CD4-positive, alpha-beta memory T cell (primary cell): ENCODE data around the gene GM2A. TPM values are rescaled to one million over a fixed set of nuclear protein-coding genes. Genes with fewer than 3 reads are reported as not detected.

Experiments
- CTCF ChIA-PET: fragments of 350-600 bp; sonication (Branson Sonifier 250); formaldehyde crosslinking; loops from one replicate; lab custom pipeline; 2021; ENCODE audit warnings: inconsistent platforms; ENCODE audit not compliant: partially characterized antibody; lab: Charles Lee
- POLR2A ChIA-PET: fragments of 350-600 bp; sonication (Branson Sonifier 250); formaldehyde crosslinking; loops from one replicate; lab custom pipeline; 2021; ENCODE audit not compliant: partially characterized antibody; lab: Charles Lee
- DNase-seq, 5 donors: peaks; one replicate each; pipeline versions ENCODE4 v3.0.0 to v3.0.0-alpha.2; 2020 to 2022; ENCODE audit warnings: mixed read lengths in 1 of 5
- H3K27ac ChIP-seq: one replicate; pipeline ENCODE4 v1.7.0; 2013; ENCODE audit warnings: low read depth, low read length
- H3K27me3 ChIP-seq: 2 replicates; pipeline ENCODE4 v1.7.0; 2013; ENCODE audit warnings: mild to moderate bottlenecking, low read length, moderate library complexity; ENCODE audit not compliant: insufficient read depth
- H3K36me3 ChIP-seq: 2 replicates; pipeline ENCODE4 v1.7.0; 2013; ENCODE audit warnings: mild to moderate bottlenecking, low read length, moderate library complexity; ENCODE audit not compliant: insufficient read depth
- H3K4me1 ChIP-seq: 2 replicates; pipeline ENCODE4 v1.7.0; 2013; ENCODE audit warnings: mild to moderate bottlenecking, low read length, moderate library complexity; ENCODE audit not compliant: insufficient read depth
- H3K4me3 ChIP-seq, 2 donors: one replicate each; pipeline ENCODE4 v1.7.0; 2013; ENCODE audit warnings: low read length in 2 of 2, mild to moderate bottlenecking in 1 of 2
- H3K9me3 ChIP-seq, 2 donors: one replicate each; pipeline ENCODE4 v1.7.0; 2013; ENCODE audit warnings: low read length in 2 of 2, control low read depth in 1 of 2; ENCODE audit not compliant: control insufficient read depth in 1 of 2
- H3K27ac Mint-ChIP-seq, 7 donors: one replicate each; pipeline ENCODE4 v1.8.0; 2020 to 2021; ENCODE audit warnings: mixed read lengths in 7 of 7, mild to moderate bottlenecking in 6 of 7, inconsistent platforms in 3 of 7, moderate library complexity in 3 of 7
- H3K27me3 Mint-ChIP-seq, 2 donors: one replicate each; pipeline ENCODE4 v1.8.0; 2020 to 2021; ENCODE audit warnings: mixed read lengths in 2 of 2
- H3K36me3 Mint-ChIP-seq, 2 donors: one replicate each; pipeline ENCODE4 v1.8.0; 2020 to 2021; ENCODE audit warnings: mixed read lengths in 2 of 2, inconsistent platforms in 1 of 2, mild to moderate bottlenecking in 1 of 2
- H3K4me1 Mint-ChIP-seq, 4 donors: one replicate each; pipeline ENCODE4 v1.8.0; 2020 to 2021; ENCODE audit warnings: mixed read lengths in 4 of 4, mild to moderate bottlenecking in 1 of 4
- H3K4me3 Mint-ChIP-seq, 8 donors: one replicate each; pipeline ENCODE4 v1.8.0; 2020 to 2021; ENCODE audit warnings: mixed read lengths in 8 of 8, mild to moderate bottlenecking in 7 of 8, moderate library complexity in 6 of 8, inconsistent platforms in 3 of 8
- H3K9me3 Mint-ChIP-seq, 8 donors: one replicate each; pipeline ENCODE4 v1.8.0; 2020 to 2021; ENCODE audit warnings: mixed read lengths in 8 of 8, mild to moderate bottlenecking in 5 of 8, inconsistent platforms in 3 of 8, moderate library complexity in 1 of 8
- intact Hi-C: fragments of 100-400 bp; cut with micrococcal nuclease; formaldehyde crosslinking; loops from one replicate; pipeline ENCODE4 v1.15.1; 2023
- polyA plus RNA-seq, 2 donors: library from polyadenylated mRNA; unstranded; fragments of 300-500 nt; fragmentation: Illumina TruSeq; gene quantifications; one replicate each; pipeline ENCODE4 v1.2.3, GENCODE V29; 2021
- total RNA-seq, 2 experiments: library from RNA; stranded (reverse); gene quantifications; one replicate each; pipeline ENCODE4 v1.2.3, GENCODE V29; 2021

Gene GM2A
- total and polyA plus RNA-seq, 4 experiments from 2014 or later: 4.3 to 23.1 (median 13.0) TPM

GRCh38 chr5:151286246-151286645 lies 33.3 kb downstream of the GM2A start:
- no peaks in the 10 kb centered on the region for H3K36me3 ChIP-seq
- no peak overlapping the region for H3K4me3 Mint-ChIP-seq
- no peak overlapping the region for H3K27ac Mint-ChIP-seq
- H3K27me3 Mint-ChIP-seq: no peaks in the 10 kb centered on the region
- no peak overlapping the region for H3K27ac ChIP-seq
- no peaks in the 10 kb centered on the region for H3K9me3 ChIP-seq
- POLR2A ChIA-PET: no interaction called here
- intact Hi-C loops: no loop called here
- H3K4me1 ChIP-seq: no peaks in the 10 kb centered on the region
- CTCF ChIA-PET: interaction anchor here (1.0 kb wide), 1 partner anchor 11 kb away, joined by 3 read pairs; no protein-coding TSS in a partner anchor
- H3K27me3 ChIP-seq: no peaks in the 10 kb centered on the region
- peaks cover 0 to 4% (median 0%) of the 10 kb centered on the region in 4 donors for H3K4me1 Mint-ChIP-seq
- no peak for DNase-seq
- no peak overlapping the region for H3K4me3 ChIP-seq
- H3K9me3 Mint-ChIP-seq: peaks cover 0 to 3% (median 0%) of the 10 kb centered on the region in 8 donors
- H3K36me3 Mint-ChIP-seq: no peaks in the 10 kb centered on the region

- Histone ChIP-seq H3K4me3 (no peak overlapping the region), H3K9me3 (no peaks in the 10 kb centered on the region), H3K4me1 (no peaks in the 10 kb centered on the region), H3K36me3 (no peaks in the 10 kb centered on the region), H3K27me3 (no peaks in the 10 kb centered on the region), H3K27ac (no peak overlapping the region)
- peaks cover 0 to 4% (median 0%) of the 10 kb centered on the region in 4 donors for H3K4me1 Mint-ChIP-seq
- intact Hi-C loops: no loop called here
- ChIA-PET POLR2A (no interaction called here), CTCF (no interaction called here)
- peaks cover 0 to 3% (median 0%) of the 10 kb centered on the region in 8 donors for H3K9me3 Mint-ChIP-seq
- H3K4me3 Mint-ChIP-seq: no peak overlapping the region
- no peaks in the 10 kb centered on the region for H3K27me3 Mint-ChIP-seq
- H3K27ac Mint-ChIP-seq: no peak overlapping the region
- H3K36me3 Mint-ChIP-seq: no peaks in the 10 kb centered on the region
- no peak for DNase-seq
These were observed 35.2 kb downstream of the GM2A start for GRCh38 chr5:151288180-151288579.

- H3K9me3 ChIP-seq: no peaks in the 10 kb centered on the region
- H3K36me3 ChIP-seq: no peaks in the 10 kb centered on the region
- intact Hi-C loops: no loop called here
- H3K27me3 ChIP-seq: no peaks in the 10 kb centered on the region
- no peak for DNase-seq
- POLR2A ChIA-PET: no interaction called here
- Mint-ChIP-seq H3K4me3 (no peak overlapping the region), H3K4me1 (no peaks in the 10 kb centered on the region), H3K27ac (no peak overlapping the region), H3K9me3 (peaks cover 0 to 2% (median 0%) of the 10 kb centered on the region in 8 donors), H3K27me3 (peaks cover 1 to 7% of the 10 kb centered on the region in 2 donors), H3K36me3 (no peaks in the 10 kb centered on the region)
- CTCF ChIA-PET: no interaction called here
- H3K4me3 ChIP-seq: no peak overlapping the region
- H3K27ac ChIP-seq: no peak overlapping the region
- H3K4me1 ChIP-seq: no peaks in the 10 kb centered on the region
These were observed 40.6 kb downstream of the GM2A start for GRCh38 chr5:151293624-151294023.

- no peak for DNase-seq
- no peak overlapping the region for H3K27ac ChIP-seq
- no peak overlapping the region for H3K4me3 ChIP-seq
- H3K9me3 ChIP-seq: no peaks in the 10 kb centered on the region
- ChIA-PET CTCF (no interaction called here), POLR2A (no interaction called here)
- Mint-ChIP-seq H3K4me1 (no peaks in the 10 kb centered on the region), H3K27ac (no peak overlapping the region), H3K36me3 (no peaks in the 10 kb centered on the region), H3K4me3 (no peak overlapping the region), H3K9me3 (peaks cover 0 to 2% (median 0%) of the 10 kb centered on the region in 8 donors), H3K27me3 (peaks cover 6 to 9% of the 10 kb centered on the region in 2 donors)
- intact Hi-C loops: no loop called here
- no peaks in the 10 kb centered on the region for H3K4me1 ChIP-seq
- no peaks in the 10 kb centered on the region for H3K27me3 ChIP-seq
- H3K36me3 ChIP-seq: no peaks in the 10 kb centered on the region
These were observed 42.2 kb downstream of the GM2A start for GRCh38 chr5:151295138-151295537.

GRCh38 chr5:151295791-151296477 lies 42.9 kb downstream of the GM2A start:
- no peak overlapping the region for H3K4me3 ChIP-seq
- H3K27ac ChIP-seq: no peak overlapping the region
- peaks cover 6 to 9% of the 10 kb centered on the region in 2 donors for H3K27me3 Mint-ChIP-seq
- no peaks in the 10 kb centered on the region for H3K36me3 Mint-ChIP-seq
- H3K36me3 ChIP-seq: no peaks in the 10 kb centered on the region
- ChIA-PET POLR2A (no interaction called here), CTCF (no interaction called here)
- H3K9me3 ChIP-seq: no peaks in the 10 kb centered on the region
- no peaks in the 10 kb centered on the region for H3K4me1 Mint-ChIP-seq
- intact Hi-C loops: no loop called here
- H3K9me3 Mint-ChIP-seq: no peaks in the 10 kb centered on the region
- H3K4me1 ChIP-seq: no peaks in the 10 kb centered on the region
- H3K4me3 Mint-ChIP-seq: no peak overlapping the region
- no peaks in the 10 kb centered on the region for H3K27me3 ChIP-seq
- H3K27ac Mint-ChIP-seq: no peak overlapping the region
- no peak for DNase-seq

GRCh38 chr5:151296478-151296830 lies 43.5 kb downstream of the GM2A start:
- no peak overlapping the region for H3K4me3 ChIP-seq
- H3K27me3 ChIP-seq: no peaks in the 10 kb centered on the region
- no peak overlapping the region for H3K27ac Mint-ChIP-seq
- no peaks in the 10 kb centered on the region for H3K4me1 Mint-ChIP-seq
- H3K27ac ChIP-seq: no peak overlapping the region
- ChIA-PET POLR2A (no interaction called here), CTCF (interaction anchor here (0.6 kb wide), 1 partner anchor 165 kb away, joined by 3 read pairs; no protein-coding TSS in a partner anchor)
- peaks cover 9% of the 10 kb centered on the region in 2 donors for H3K27me3 Mint-ChIP-seq
- intact Hi-C loops: no loop called here
- H3K36me3 Mint-ChIP-seq: no peaks in the 10 kb centered on the region
- no peak for DNase-seq
- no peaks in the 10 kb centered on the region for H3K4me1 ChIP-seq
- no peaks in the 10 kb centered on the region for H3K36me3 ChIP-seq
- H3K9me3 Mint-ChIP-seq: no peaks in the 10 kb centered on the region
- no peak overlapping the region for H3K4me3 Mint-ChIP-seq
- no peaks in the 10 kb centered on the region for H3K9me3 ChIP-seq

- Histone ChIP-seq H3K27me3 (no peaks in the 10 kb centered on the region), H3K9me3 (no peaks in the 10 kb centered on the region), H3K36me3 (no peaks in the 10 kb centered on the region), H3K4me1 (no peaks in the 10 kb centered on the region), H3K27ac (no peak overlapping the region), H3K4me3 (no peak overlapping the region)
- Mint-ChIP-seq H3K36me3 (no peaks in the 10 kb centered on the region), H3K9me3 (no peaks in the 10 kb centered on the region), H3K4me3 (no peak overlapping the region), H3K27me3 (peaks cover 9 to 10% of the 10 kb centered on the region in 2 donors), H3K4me1 (no peaks in the 10 kb centered on the region), H3K27ac (no peak overlapping the region)
- intact Hi-C loops: no loop called here
- ChIA-PET POLR2A (no interaction called here), CTCF (interaction anchor here (0.6 kb wide), 1 partner anchor 164 kb away, joined by 3 read pairs; no protein-coding TSS in a partner anchor)
- no peak for DNase-seq
These were observed 44.0 kb downstream of the GM2A start for GRCh38 chr5:151296974-151297373.
